OCI-LY1 (cell line): ENCODE results near the gene ATP5PF.

Experiments used
- H2AFZ ChIP-seq: fragments of 200-600 bp; sonication (generic), shearing (Covaris generic); 2 replicates; pipeline ENCODE4 v1.6.0; 2014; ENCODE audit warnings: antibody characterized with exemption, mild to moderate bottlenecking, low read length
- H3F3A ChIP-seq: fragments of 200-600 bp; sonication (generic), shearing (Covaris generic); 2 replicates; pipeline ENCODE4 v1.6.0; 2014; ENCODE audit warnings: mild to moderate bottlenecking, antibody characterized with exemption, low read length, moderate library complexity; ENCODE audit not compliant: insufficient read depth
- H3K27ac ChIP-seq: fragments of 200-600 bp; sonication (generic); 2 replicates; pipeline ENCODE4 v1.5.1; 2014; ENCODE audit warnings: low read length, mixed run types, mild to moderate bottlenecking, low read depth; ENCODE audit not compliant: poor library complexity, severe bottlenecking
- H3K27me3 ChIP-seq: fragments of 200-600 bp; sonication (generic); 2 replicates; pipeline ENCODE4 v1.6.0; 2014; ENCODE audit warnings: antibody characterized with exemption, mild to moderate bottlenecking, low read length, moderate library complexity; ENCODE audit not compliant: insufficient read depth
- H3K36me3 ChIP-seq: fragments of 200-600 bp; sonication (generic); 2 replicates; pipeline ENCODE4 v1.6.1; 2014; ENCODE audit warnings: mild to moderate bottlenecking, antibody characterized with exemption, low read length, moderate library complexity, mixed read lengths; ENCODE audit not compliant: insufficient read depth
- H3K4me1 ChIP-seq: fragments of 200-600 bp; sonication (generic); 2 replicates; pipeline ENCODE4 v1.5.1; 2014; ENCODE audit warnings: mild to moderate bottlenecking, low read length, moderate library complexity; ENCODE audit not compliant: insufficient read depth, severe bottlenecking
- H3K4me2 ChIP-seq: fragments of 200-600 bp; sonication (generic), shearing (Covaris generic); 2 replicates; pipeline ENCODE4 v1.6.1; 2014; ENCODE audit warnings: low read length
- H3K4me3 ChIP-seq: fragments of 200-600 bp; sonication (generic); 2 replicates; pipeline ENCODE4 v1.5.1; 2014; ENCODE audit warnings: low read length, low read depth, mild to moderate bottlenecking, mixed read lengths; ENCODE audit not compliant: poor library complexity, severe bottlenecking
- H3K79me2 ChIP-seq: fragments of 200-600 bp; shearing (Covaris generic); 2 replicates; pipeline ENCODE4 v1.6.1; 2016; ENCODE audit warnings: mixed run types, low read length, mixed read lengths; ENCODE audit not compliant: insufficient read depth
- H3K9ac ChIP-seq: fragments of 200-600 bp; sonication (generic), shearing (Covaris generic); 2 replicates; pipeline ENCODE4 v1.6.1; 2014; ENCODE audit warnings: mild to moderate bottlenecking, low read length, mixed read lengths
- H3K9me2 ChIP-seq: fragments of 200-600 bp; sonication (generic), shearing (Covaris generic); 2 replicates; pipeline ENCODE4 v1.6.1; 2014; ENCODE audit warnings: low read depth, mild to moderate bottlenecking, low read length, mixed read lengths
- H3K9me3 ChIP-seq: fragments of 200-600 bp; shearing (Covaris generic); 2 replicates; pipeline ENCODE4 v1.6.1; 2014; ENCODE audit warnings: low read length, mixed read lengths
- H4K20me1 ChIP-seq: fragments of 200-600 bp; sonication (generic), shearing (Covaris generic); 2 replicates; pipeline ENCODE4 v1.6.0; 2016; ENCODE audit warnings: mild to moderate bottlenecking, low read length; ENCODE audit not compliant: insufficient read depth
- EZH2 ChIP-seq: fragments of 200-600 bp; sonication (generic), shearing (Covaris generic); IDR thresholded peaks from 2 replicates; pipeline ENCODE4 v1.8.0; 2017; ENCODE audit warnings: borderline replicate concordance, mixed run types, mild to moderate bottlenecking, antibody characterized with exemption, low read length, moderate library complexity, mixed read lengths
- TF ChIP-seq, protein P1 (sequence below): fragments of 200-600 bp; sonication (generic), shearing (Covaris generic); IDR thresholded peaks from 2 replicates; pipeline ENCODE4 v1.5.1; 2017; ENCODE audit warnings: mild to moderate bottlenecking, antibody characterized with exemption, low read length, moderate library complexity, mixed read lengths

ATP5PF gene

DNA sequence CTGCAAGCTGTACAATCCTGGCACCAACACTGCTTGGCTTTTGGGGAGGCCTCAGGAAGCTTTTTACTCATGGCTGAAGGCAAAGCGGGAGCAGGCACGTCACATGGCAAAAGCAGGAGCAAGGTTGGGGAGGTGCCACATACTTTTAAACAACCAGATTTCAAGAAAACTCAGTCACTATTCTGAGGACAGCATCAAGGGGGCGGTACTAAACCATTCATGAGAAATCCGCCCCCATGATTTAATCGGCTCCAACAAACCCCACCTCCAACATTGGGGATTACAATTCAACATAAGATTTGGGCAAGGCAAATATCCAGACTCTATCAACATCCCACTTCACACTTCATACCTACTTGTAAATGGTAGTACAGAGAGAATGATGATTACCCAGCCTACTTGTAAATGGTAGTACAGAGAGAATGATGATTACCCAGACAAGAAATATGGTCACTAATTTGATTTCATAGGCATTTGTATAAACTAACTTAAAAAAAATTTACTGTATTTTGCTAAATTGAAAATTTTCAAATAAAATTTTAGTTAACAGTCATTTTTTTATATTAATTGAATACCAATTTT, 24.9 kb downstream of the ATP5PF start:
- Histone ChIP-seq H3K9me3 (no peaks in the 10 kb centered on the region), H3K4me3 (no peak overlapping the region), H3K4me1 (no peaks in the 10 kb centered on the region), H3K27me3 (no peaks in the 10 kb centered on the region), H3K9ac (no peak overlapping the region), H3K36me3 (no peaks in the 10 kb centered on the region), H3K79me2 (no peaks in the 10 kb centered on the region), H3K27ac (no peak overlapping the region), H4K20me1 (no peaks in the 10 kb centered on the region), H3F3A (no peaks in the 10 kb centered on the region), H3K4me2 (no peak overlapping the region), H3K9me2 (no peaks in the 10 kb centered on the region), H2AFZ (no peak overlapping the region)
- TF ChIP-seq, protein P1, sequence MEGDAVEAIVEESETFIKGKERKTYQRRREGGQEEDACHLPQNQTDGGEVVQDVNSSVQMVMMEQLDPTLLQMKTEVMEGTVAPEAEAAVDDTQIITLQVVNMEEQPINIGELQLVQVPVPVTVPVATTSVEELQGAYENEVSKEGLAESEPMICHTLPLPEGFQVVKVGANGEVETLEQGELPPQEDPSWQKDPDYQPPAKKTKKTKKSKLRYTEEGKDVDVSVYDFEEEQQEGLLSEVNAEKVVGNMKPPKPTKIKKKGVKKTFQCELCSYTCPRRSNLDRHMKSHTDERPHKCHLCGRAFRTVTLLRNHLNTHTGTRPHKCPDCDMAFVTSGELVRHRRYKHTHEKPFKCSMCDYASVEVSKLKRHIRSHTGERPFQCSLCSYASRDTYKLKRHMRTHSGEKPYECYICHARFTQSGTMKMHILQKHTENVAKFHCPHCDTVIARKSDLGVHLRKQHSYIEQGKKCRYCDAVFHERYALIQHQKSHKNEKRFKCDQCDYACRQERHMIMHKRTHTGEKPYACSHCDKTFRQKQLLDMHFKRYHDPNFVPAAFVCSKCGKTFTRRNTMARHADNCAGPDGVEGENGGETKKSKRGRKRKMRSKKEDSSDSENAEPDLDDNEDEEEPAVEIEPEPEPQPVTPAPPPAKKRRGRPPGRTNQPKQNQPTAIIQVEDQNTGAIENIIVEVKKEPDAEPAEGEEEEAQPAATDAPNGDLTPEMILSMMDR = peak; percentile 16
- no peak for TF ChIP-seq EZH2

DNA sequence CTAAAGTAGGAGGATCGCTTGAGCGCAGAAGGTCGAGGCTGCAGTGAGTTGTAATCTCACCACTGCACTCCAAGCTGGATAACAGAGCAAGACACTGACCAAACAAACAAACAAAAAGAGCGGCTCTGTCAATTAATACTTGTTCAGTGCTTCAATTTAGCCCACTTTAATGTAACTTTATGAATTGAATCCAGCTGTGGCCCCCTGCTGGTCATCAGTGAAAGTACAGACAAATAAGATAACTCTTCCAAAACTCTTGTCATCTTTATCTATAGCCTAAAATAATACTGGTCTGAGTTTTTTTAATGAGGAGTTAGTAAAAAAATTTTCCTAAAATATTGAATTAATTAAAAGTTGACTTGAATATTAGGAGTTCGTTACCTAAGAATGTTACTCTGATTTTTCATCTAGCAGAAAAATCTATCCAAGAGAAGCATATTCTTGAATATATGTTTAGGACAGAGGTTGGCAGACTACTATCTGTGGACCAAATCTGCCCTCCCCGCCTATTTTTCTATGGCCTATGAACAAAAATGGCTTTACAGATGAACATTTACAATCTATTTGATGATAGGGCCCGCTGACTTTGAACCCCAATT, 26.1 kb downstream of the ATP5PF start:
- Histone ChIP-seq H3K9me2 (no peaks in the 10 kb centered on the region), H3K27ac (no peak overlapping the region), H3K4me2 (no peak overlapping the region), H2AFZ (no peak overlapping the region), H3K79me2 (no peaks in the 10 kb centered on the region), H4K20me1 (no peaks in the 10 kb centered on the region), H3K9ac (no peak overlapping the region), H3F3A (no peaks in the 10 kb centered on the region), H3K27me3 (no peaks in the 10 kb centered on the region), H3K4me3 (no peak overlapping the region), H3K9me3 (no peaks in the 10 kb centered on the region), H3K4me1 (no peaks in the 10 kb centered on the region), H3K36me3 (no peaks in the 10 kb centered on the region)
- TF ChIP-seq, protein P1 = peak; percentile 82
- no peak for TF ChIP-seq EZH2

DNA sequence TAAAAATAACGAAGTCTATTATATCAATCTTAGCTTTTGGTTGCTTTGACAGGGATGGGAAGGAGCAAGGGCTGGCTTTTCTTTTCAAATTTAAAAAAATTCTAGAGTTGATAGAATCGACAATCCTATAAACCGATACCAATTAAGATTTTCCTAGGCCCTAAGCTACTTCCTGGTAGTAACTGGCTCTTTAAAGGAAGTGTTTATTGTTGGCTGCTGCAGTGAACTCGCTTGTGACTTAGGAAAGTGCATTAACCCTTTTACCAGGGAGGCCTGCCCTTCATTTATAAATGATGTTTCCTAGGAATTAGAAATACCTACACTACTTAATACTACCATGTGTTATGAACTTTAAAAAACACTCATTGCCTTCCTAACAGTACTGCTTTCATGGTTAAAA, 33.2 kb downstream of the ATP5PF start:
- TF ChIP-seq, protein P1 = no peak
- TF ChIP-seq EZH2 = no peak
- H3K27ac ChIP-seq = no peak overlapping the region
- no peaks in the 10 kb centered on the region for H3F3A ChIP-seq
- no peaks in the 10 kb centered on the region for H3K79me2 ChIP-seq
- H4K20me1 ChIP-seq = no peaks in the 10 kb centered on the region
- H3K4me1 ChIP-seq = no peaks in the 10 kb centered on the region
- no peak overlapping the region for H3K9ac ChIP-seq
- no peaks in the 10 kb centered on the region for H3K27me3 ChIP-seq
- no peaks in the 10 kb centered on the region for H3K9me2 ChIP-seq
- no peaks in the 10 kb centered on the region for H3K36me3 ChIP-seq
- no peaks in the 10 kb centered on the region for H3K9me3 ChIP-seq
- H3K4me2 ChIP-seq = no peak overlapping the region
- H3K4me3 ChIP-seq = no peak overlapping the region
- H2AFZ ChIP-seq = no peak overlapping the region; the same call in 1 of the 2 replicates
